Adipocyte (in vitro differentiated cells): ENCODE data around the gene ZNF521.
A peak's percentile ranks its signal among the peaks of the same experiment; 100 is the strongest.

Experiments used
- DNase-seq: peaks from one replicate; pipeline ENCODE4 v3.0.0-alpha.2; 2015; ENCODE audit warnings: low read depth
- H3K27me3 ChIP-seq: replicated peaks from 2 replicates; pipeline ENCODE4 v1.7.0; 2013; ENCODE audit warnings: mild to moderate bottlenecking, low read length, moderate library complexity; ENCODE audit not compliant: control insufficient read depth, insufficient read depth
- H3K36me3 ChIP-seq: 2 replicates; pipeline ENCODE4 v1.7.0; 2013; ENCODE audit warnings: low read length, mild to moderate bottlenecking, moderate library complexity; ENCODE audit not compliant: control insufficient read depth, insufficient read depth, severe bottlenecking
- H3K4me1 ChIP-seq: 2 replicates; pipeline ENCODE4 v1.7.0; 2013; ENCODE audit warnings: mild to moderate bottlenecking, low read length, moderate library complexity; ENCODE audit not compliant: control insufficient read depth, insufficient read depth
- H3K4me3 ChIP-seq: 2 replicates; pipeline ENCODE4 v1.7.0; 2013; ENCODE audit warnings: mild to moderate bottlenecking, low read length, moderate library complexity
- H3K9ac ChIP-seq: 2 replicates; pipeline ENCODE4 v1.7.0; 2013; ENCODE audit warnings: mild to moderate bottlenecking, low read length, moderate library complexity
- H3K9me3 ChIP-seq: 2 replicates; pipeline ENCODE4 v1.7.0; 2013; ENCODE audit warnings: mild to moderate bottlenecking, low read length, moderate library complexity; ENCODE audit not compliant: control insufficient read depth

The ZNF521 gene

GRCh38 chr18:25081001-25081400 lies 271.0 kb downstream of the ZNF521 start:
- no peak for DNase-seq
- H3K9me3 ChIP-seq, result no peaks in the 10 kb centered on the region
- peaks cover 3% of the 10 kb centered on the region for H3K36me3 ChIP-seq
- H3K4me3 ChIP-seq, result no peak overlapping the region
- H3K27me3 ChIP-seq, result no peaks in the 10 kb centered on the region
- no peak overlapping the region for H3K9ac ChIP-seq
- H3K4me1 ChIP-seq, result peaks cover under 1% of the 10 kb centered on the region

DNA sequence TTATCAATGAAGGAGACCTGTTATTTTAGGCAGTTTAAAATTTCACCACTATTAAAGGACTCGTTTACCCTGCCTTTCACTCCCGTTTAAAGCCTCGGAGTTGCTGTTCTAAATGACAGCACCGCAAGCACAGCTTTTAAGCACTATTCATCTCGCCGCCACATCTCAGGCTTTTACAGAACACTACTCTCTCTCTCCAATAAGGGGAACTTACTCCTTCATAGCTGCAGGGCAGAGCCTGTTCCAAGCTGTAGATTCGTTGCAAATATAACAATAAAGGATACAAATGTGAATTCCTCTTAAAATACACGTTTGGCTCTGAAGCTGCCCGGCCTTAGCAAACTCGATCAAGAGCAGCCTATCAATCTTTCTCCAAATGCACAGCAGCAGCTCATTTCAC lies 271.8 kb downstream of the ZNF521 start:
- no peaks in the 10 kb centered on the region for H3K27me3 ChIP-seq
- H3K9me3 ChIP-seq, result no peaks in the 10 kb centered on the region
- DNase-seq, result no peak
- H3K4me3 ChIP-seq, result no peak overlapping the region
- H3K4me1 ChIP-seq, result peaks cover 8% of the 10 kb centered on the region
- no peak overlapping the region for H3K9ac ChIP-seq
- peaks cover 3% of the 10 kb centered on the region for H3K36me3 ChIP-seq

GRCh38 chr18:25077944-25078723 lies 273.8 kb downstream of the ZNF521 start:
- Histone ChIP-seq H3K9me3 (no peaks in the 10 kb centered on the region), H3K27me3 (no peaks in the 10 kb centered on the region), H3K9ac (no peak overlapping the region), H3K4me1 (peaks cover 8% of the 10 kb centered on the region), H3K4me3 (no peak overlapping the region), H3K36me3 (peaks cover 3% of the 10 kb centered on the region)
- DNase-seq, result no peak

GRCh38 chr18:25077038-25077943 lies 274.7 kb downstream of the ZNF521 start:
- H3K4me3 ChIP-seq, result no peak overlapping the region
- no peak overlapping the region for H3K9ac ChIP-seq
- peaks cover 3% of the 10 kb centered on the region for H3K36me3 ChIP-seq
- H3K4me1 ChIP-seq, result peaks cover 8% of the 10 kb centered on the region
- no peak for DNase-seq
- H3K9me3 ChIP-seq, result no peaks in the 10 kb centered on the region
- H3K27me3 ChIP-seq, result no peaks in the 10 kb centered on the region

DNA sequence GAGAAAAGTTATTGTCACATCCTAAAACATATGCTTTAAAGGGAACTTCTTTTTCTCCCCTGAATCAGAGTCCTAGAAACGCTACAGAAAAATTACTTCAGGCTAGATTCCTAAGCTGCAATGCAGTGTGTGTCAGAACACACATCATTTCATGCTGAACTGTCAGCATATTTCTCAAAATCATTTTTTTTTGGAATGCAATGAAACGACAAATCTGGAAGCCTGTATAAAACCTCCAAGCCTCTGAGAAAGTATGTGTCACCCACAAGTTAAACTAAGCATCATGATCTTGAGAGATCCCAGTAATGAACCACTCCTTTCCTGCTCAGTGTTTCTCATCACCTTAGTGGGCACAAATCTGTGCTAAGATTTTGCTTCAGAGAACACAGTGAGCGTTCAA lies 276.2 kb downstream of the ZNF521 start:
- H3K4me3 ChIP-seq, result no peak overlapping the region
- peaks cover 8% of the 10 kb centered on the region for H3K4me1 ChIP-seq
- H3K36me3 ChIP-seq, result peaks cover 3% of the 10 kb centered on the region
- no peaks in the 10 kb centered on the region for H3K9me3 ChIP-seq
- peak; percentile 59 for DNase-seq
- no peaks in the 10 kb centered on the region for H3K27me3 ChIP-seq
- H3K9ac ChIP-seq, result no peak overlapping the region

DNA sequence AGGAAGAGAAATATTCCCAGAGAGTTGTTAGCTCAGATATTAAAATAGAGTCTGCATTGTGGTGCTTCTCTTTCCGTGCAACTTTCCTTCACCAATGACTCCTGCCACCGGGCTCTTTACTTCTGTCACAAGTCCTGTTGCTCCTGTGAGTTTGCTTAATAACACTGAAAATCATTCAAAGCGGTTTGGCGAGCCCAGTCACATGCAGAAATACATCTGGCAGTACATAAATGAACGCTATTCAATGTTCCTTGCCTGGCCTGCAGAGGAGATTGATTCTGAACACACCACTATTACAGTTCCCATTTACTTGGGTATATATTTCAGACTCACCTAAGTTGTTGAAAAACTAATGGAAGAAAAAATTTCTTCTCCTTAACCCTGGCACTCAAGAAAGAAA lies 276.6 kb downstream of the ZNF521 start:
- Histone ChIP-seq H3K9me3 (no peaks in the 10 kb centered on the region), H3K4me3 (no peak overlapping the region), H3K36me3 (peaks cover 3% of the 10 kb centered on the region), H3K27me3 (no peaks in the 10 kb centered on the region), H3K9ac (no peak overlapping the region), H3K4me1 (peaks cover 8% of the 10 kb centered on the region)
- DNase-seq, result no peak

- Histone ChIP-seq H3K4me1 (peaks cover 8% of the 10 kb centered on the region), H3K27me3 (no peaks in the 10 kb centered on the region), H3K9me3 (no peaks in the 10 kb centered on the region), H3K9ac (no peak overlapping the region), H3K4me3 (no peak overlapping the region), H3K36me3 (peaks cover 3% of the 10 kb centered on the region)
- no peak for DNase-seq
Observed at GRCh38 chr18:25074925-25075324, 277.0 kb downstream of the ZNF521 start.

DNA sequence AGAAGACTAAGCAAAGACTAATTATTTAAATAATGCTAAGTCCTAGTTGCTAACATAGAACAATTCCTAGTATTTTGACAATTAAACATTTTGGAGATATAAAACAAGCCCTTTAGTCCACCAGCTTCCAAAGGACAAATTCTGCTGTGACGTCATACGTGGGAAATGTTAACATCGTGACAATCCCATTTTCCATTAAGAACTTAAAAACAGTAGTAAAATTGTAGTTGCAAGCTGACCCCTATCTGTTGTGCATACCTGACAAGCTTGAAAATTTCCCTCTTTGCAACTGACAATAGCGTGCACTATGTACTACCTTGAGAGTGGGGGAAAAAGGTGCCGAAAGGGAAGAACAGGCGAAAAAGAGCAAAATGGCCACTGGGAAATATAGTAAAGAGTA lies 279.8 kb downstream of the ZNF521 start:
- no peak overlapping the region for H3K4me3 ChIP-seq
- no peak for DNase-seq
- H3K9me3 ChIP-seq, result no peaks in the 10 kb centered on the region
- H3K36me3 ChIP-seq, result no peaks in the 10 kb centered on the region
- no peak overlapping the region for H3K9ac ChIP-seq
- no peaks in the 10 kb centered on the region for H3K27me3 ChIP-seq
- peaks cover 12% of the 10 kb centered on the region for H3K4me1 ChIP-seq

GRCh38 chr18:25067275-25068025 lies 284.5 kb downstream of the ZNF521 start:
- no peaks in the 10 kb centered on the region for H3K27me3 ChIP-seq
- no peak overlapping the region for H3K9ac ChIP-seq
- no peaks in the 10 kb centered on the region for H3K36me3 ChIP-seq
- H3K4me1 ChIP-seq, result peaks cover 6% of the 10 kb centered on the region
- no peak overlapping the region for H3K4me3 ChIP-seq
- no peaks in the 10 kb centered on the region for H3K9me3 ChIP-seq
- peak; percentile 83 for DNase-seq

GRCh38 chr18:25066516-25066915 lies 285.4 kb downstream of the ZNF521 start:
- peak; percentile 31 for DNase-seq

GRCh38 chr18:25062720-25063119 lies 289.2 kb downstream of the ZNF521 start:
- peaks cover 8% of the 10 kb centered on the region for H3K4me1 ChIP-seq
- H3K36me3 ChIP-seq, result no peaks in the 10 kb centered on the region
- no peak for DNase-seq
- H3K4me3 ChIP-seq, result no peak overlapping the region
- H3K27me3 ChIP-seq, result no peaks in the 10 kb centered on the region
- H3K9ac ChIP-seq, result no peak overlapping the region
- no peaks in the 10 kb centered on the region for H3K9me3 ChIP-seq

More at GRCh38 chr18:25066516-25066915, 285.4 kb downstream of the ZNF521 start:
- no peaks in the 10 kb centered on the region for H3K9me3 ChIP-seq
- no peaks in the 10 kb centered on the region for H3K36me3 ChIP-seq
- H3K4me1 ChIP-seq, result peaks cover 6% of the 10 kb centered on the region
- no peak overlapping the region for H3K9ac ChIP-seq
- no peaks in the 10 kb centered on the region for H3K27me3 ChIP-seq
- H3K4me3 ChIP-seq, result no peak overlapping the region
